Rectal smooth muscle tissue (tissue), 1 donor: Measurements from ENCODE around the gene PPP2R5E.

Experiments
- H3K27ac ChIP-seq: one replicate; pipeline ENCODE4 v1.7.0; 2013; ENCODE audit warnings: low read depth, low read length, inconsistent platforms
- H3K27me3 ChIP-seq: one replicate; pipeline ENCODE4 v1.7.0; 2013; ENCODE audit warnings: low read length; ENCODE audit not compliant: control insufficient read depth, insufficient read depth
- H3K36me3 ChIP-seq: one replicate; pipeline ENCODE4 v1.7.0; 2013; ENCODE audit warnings: low read length; ENCODE audit not compliant: control insufficient read depth, insufficient read depth
- H3K4me1 ChIP-seq: one replicate; pipeline ENCODE4 v1.7.0; 2013; ENCODE audit warnings: low read length; ENCODE audit not compliant: control insufficient read depth, insufficient read depth
- H3K4me3 ChIP-seq: one replicate; pipeline ENCODE4 v1.7.0; 2013; ENCODE audit warnings: low read length
- H3K9ac ChIP-seq: one replicate; pipeline ENCODE4 v1.7.0; 2013; ENCODE audit warnings: low read length

Gene PPP2R5E

DNA sequence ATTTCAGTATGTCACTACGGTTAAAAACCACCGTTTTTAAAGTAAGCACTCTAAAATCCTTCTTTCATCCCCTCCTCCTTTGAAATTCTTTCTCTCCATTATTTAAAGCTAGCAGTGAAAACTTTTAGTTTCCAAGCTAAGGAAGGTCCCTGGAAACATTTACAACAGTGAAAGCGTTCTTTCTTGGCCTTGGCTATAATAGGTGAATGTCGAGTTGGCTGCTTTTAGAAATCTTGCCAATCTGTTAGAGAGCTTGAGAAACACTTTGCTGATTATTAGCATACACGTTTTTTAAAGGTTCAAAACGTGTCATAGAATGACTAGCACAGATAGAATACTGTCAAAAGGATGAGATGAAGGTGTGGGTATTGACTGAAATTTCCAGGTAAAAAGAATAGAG, 83.4 kb downstream of the PPP2R5E start:
- Histone ChIP-seq H3K9ac (no peak overlapping the region), H3K4me3 (no peak overlapping the region), H3K36me3 (no peaks in the 10 kb centered on the region), H3K4me1 (no peaks in the 10 kb centered on the region), H3K27ac (no peak overlapping the region), H3K27me3 (no peaks in the 10 kb centered on the region)

DNA sequence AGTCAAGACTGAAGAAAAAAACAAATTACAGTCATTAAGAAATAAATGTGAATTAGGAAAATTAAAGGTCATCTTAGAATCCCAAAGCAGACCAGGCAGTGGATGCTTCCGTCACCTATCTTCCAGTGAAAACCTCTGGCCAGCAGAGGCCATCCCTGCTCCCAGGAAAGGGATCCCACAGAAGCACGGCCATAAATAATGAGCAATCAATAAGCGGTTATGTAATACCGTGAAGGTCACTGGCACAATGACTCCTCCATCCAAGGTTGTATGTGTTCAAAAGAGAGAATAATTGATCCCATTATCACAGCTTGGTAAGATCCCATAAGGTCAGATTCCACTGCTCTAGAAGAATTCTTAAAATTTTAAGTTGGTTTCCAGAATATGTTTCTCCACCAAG, 85.7 kb downstream of the PPP2R5E start:
- H3K9ac ChIP-seq: no peak overlapping the region
- H3K4me1 ChIP-seq: no peaks in the 10 kb centered on the region
- no peaks in the 10 kb centered on the region for H3K36me3 ChIP-seq
- no peak overlapping the region for H3K27ac ChIP-seq
- no peaks in the 10 kb centered on the region for H3K27me3 ChIP-seq
- H3K4me3 ChIP-seq: no peak overlapping the region

DNA sequence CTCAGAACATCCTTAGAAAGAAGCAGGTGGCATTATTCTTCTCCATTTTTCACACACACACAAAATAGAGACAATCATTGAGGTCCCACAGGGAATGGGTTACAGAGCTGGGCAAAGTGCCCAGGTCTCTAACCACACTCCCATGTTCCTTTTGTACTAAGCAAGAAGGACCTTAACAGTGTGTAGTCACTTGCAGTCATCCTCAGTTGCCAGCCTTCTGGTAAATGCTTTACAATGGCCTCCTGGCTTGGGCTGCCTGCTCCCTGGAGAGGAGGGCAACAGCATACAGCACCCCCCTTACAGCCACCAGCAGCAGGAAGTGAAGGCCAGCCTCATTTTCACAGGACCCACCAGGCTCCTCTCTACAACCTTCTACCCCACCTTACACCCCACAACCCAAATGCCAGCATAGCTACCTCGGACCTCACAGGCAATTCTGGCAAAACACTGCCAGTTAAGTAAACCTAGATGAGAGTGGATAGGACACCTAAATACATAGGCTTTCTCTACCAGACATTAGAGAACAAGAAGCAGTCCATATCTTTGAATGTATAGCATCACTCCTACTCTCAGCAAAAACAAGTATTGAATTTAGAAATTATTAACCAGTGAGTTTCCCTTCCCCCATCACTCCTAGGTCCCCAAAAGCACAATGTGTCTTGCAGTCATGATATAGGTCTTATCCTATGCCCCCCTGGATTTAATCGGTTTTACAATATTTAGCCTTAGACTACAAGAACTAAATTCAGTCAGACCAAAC, 88.1 kb downstream of the PPP2R5E start:
- Histone ChIP-seq H3K27me3 (no peaks in the 10 kb centered on the region), H3K4me1 (no peaks in the 10 kb centered on the region), H3K9ac (no peak overlapping the region), H3K27ac (no peak overlapping the region), H3K4me3 (no peak overlapping the region), H3K36me3 (no peaks in the 10 kb centered on the region)

DNA sequence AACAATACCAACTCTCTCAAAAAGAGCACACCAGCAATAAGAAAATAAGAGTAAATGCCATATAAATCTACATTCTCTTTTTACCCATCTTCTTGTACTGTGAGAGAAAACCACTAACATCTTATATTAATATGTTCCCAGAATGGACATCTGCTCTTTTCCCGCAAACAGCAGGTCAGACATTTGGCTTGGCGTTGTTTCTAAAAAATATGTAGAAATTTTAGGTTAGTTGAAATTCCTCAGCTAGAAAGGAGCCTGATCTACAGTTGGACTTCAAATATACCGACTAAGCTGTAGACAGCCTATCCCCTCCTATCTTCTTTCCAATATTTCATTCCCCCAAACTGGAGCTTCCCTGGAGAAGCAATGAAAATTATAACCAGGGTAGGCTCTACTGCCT, 88.7 kb downstream of the PPP2R5E start:
- no peaks in the 10 kb centered on the region for H3K27me3 ChIP-seq
- H3K36me3 ChIP-seq: no peaks in the 10 kb centered on the region
- H3K4me1 ChIP-seq: no peaks in the 10 kb centered on the region
- no peak overlapping the region for H3K4me3 ChIP-seq
- no peak overlapping the region for H3K27ac ChIP-seq
- no peak overlapping the region for H3K9ac ChIP-seq

DNA sequence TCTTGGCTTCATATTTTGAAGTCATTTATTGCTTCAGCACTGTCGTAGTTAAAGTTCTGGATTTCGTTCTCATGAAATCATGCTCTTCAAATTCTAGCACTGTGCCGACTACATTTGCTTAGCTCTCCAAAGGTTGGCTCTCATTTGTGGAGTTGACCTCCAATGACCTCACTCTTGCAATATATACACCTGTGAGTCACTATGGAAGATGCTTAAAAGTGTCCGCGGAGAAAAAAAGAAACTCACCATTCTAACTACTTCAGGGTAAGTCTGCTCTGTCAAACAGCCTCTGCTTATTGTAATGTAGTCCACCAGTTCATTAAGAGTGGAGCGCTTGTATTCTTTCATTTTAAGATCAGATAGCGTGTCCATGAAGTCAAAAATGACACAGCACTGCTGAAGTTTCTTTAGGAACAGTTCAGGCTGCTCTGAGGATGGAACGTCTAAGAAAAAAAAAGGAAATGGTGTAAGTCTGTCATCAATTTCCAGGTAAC, 89.7 kb downstream of the PPP2R5E start:
- Histone ChIP-seq H3K36me3 (no peaks in the 10 kb centered on the region), H3K4me1 (no peaks in the 10 kb centered on the region), H3K9ac (no peak overlapping the region), H3K27me3 (no peaks in the 10 kb centered on the region), H3K4me3 (no peak overlapping the region), H3K27ac (peak overlapping the region; percentile 45)

DNA sequence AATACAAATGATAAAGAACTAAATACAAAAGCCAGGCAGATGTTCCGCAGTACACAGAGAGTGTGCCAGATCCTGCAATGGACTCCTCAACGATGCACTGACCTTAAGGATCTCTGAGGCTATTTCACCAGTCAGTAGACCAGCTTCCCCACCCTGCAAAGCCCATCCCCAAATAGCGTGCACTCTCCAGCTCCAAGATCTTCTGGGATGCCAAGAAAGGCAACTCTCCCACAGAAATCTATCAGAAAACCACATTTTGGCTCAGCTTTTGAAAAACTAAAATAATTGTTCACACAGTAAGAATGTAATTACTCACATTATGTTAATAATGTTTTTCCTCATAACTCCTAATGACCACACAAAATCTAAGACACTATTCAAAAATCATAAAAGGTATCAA, 90.4 kb downstream of the PPP2R5E start:
- Histone ChIP-seq H3K36me3 (no peaks in the 10 kb centered on the region), H3K27me3 (no peaks in the 10 kb centered on the region), H3K27ac (peak overlapping the region; percentile 45), H3K4me1 (no peaks in the 10 kb centered on the region), H3K4me3 (no peak overlapping the region), H3K9ac (no peak overlapping the region)

DNA sequence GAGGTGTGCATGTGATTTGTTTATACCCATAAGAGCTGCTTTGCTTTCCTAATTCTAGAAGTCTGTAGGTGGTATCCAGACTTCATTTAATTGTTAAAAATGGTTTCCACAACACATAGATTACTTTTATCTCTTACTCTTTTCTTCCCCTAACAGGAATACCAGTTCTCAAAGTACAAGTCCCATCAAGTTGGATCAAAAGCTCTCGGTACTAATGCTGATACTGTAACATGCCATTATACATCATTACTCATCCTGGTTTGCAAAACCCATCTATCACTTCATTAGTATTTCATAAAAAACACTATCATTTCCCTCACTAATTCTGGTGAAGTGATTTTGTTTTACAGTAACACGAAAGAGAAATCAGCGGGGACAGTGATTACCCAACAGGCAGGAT, 94.3 kb downstream of the PPP2R5E start:
- Histone ChIP-seq H3K27me3 (no peaks in the 10 kb centered on the region), H3K4me1 (no peaks in the 10 kb centered on the region), H3K4me3 (no peak overlapping the region), H3K9ac (no peak overlapping the region), H3K27ac (no peak overlapping the region), H3K36me3 (no peaks in the 10 kb centered on the region)

DNA sequence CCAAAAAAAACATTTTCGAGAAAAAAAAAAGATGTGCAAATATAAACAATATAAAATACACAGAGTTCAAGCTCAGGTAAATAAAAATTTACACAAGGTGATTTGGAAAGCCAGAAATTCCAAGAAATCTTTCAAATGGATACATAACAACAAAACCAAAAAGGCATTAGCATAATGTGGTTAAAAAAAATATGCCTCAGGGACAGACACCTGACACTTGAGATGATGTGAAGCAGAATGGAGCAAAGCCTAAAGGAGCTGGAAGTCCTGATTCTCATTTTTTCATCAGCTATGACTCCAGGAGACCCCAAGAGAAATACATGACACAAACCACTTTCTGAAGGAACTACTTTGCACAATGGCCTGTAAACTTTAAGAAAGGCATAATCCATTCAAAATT, 98.6 kb downstream of the PPP2R5E start:
- Histone ChIP-seq H3K27me3 (no peaks in the 10 kb centered on the region), H3K9ac (no peak overlapping the region), H3K27ac (no peak overlapping the region)

DNA sequence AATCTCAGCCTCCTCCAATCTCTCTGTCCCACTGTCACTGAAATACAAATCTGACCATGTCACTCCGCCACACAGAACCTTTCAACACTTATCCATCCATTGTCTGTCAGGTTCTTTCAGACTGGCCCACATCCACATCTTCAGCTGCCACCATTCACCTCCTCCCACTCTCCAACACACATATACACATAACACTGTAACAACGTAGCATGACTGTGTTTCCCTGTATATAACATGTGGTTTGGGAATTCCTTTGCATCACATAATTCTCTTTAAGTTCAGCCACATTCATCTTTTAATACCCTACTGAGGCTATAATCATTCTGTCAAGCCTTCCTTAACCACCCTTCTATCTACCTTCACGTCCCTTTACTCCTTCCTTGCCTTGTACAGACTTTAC, 99.2 kb downstream of the PPP2R5E start:
- no peak overlapping the region for H3K4me3 ChIP-seq
- no peaks in the 10 kb centered on the region for H3K27me3 ChIP-seq
- peaks cover 5% of the 10 kb centered on the region for H3K4me1 ChIP-seq
- H3K27ac ChIP-seq: no peak overlapping the region
- H3K9ac ChIP-seq: no peak overlapping the region
- H3K36me3 ChIP-seq: no peaks in the 10 kb centered on the region

More for the DNA sequence above, 98.6 kb downstream of the PPP2R5E start:
- Histone ChIP-seq H3K4me1 (peaks cover 2% of the 10 kb centered on the region), H3K36me3 (no peaks in the 10 kb centered on the region), H3K4me3 (no peak overlapping the region)

DNA sequence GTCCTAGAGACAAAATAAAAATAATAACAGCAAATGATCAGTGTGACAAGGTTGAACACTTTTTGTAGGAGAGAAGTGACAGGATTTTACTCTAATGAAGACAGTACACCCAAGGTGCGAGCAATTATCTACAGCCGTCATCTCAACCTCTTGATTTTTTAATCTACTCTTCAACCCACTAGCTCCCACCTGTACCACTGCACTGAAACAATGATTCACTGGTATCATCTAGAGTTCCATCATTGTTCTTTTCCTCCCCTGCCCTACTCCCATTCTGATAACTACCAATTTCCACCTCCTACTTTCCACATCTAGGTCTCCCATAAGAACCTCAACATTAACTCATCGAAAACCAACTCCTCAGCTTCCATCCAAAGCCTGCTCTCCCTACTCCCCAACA, 99.8 kb downstream of the PPP2R5E start:
- Histone ChIP-seq H3K36me3 (no peaks in the 10 kb centered on the region), H3K27ac (no peak overlapping the region), H3K4me3 (no peak overlapping the region), H3K4me1 (peaks cover 11% of the 10 kb centered on the region), H3K27me3 (no peaks in the 10 kb centered on the region), H3K9ac (no peak overlapping the region)

DNA sequence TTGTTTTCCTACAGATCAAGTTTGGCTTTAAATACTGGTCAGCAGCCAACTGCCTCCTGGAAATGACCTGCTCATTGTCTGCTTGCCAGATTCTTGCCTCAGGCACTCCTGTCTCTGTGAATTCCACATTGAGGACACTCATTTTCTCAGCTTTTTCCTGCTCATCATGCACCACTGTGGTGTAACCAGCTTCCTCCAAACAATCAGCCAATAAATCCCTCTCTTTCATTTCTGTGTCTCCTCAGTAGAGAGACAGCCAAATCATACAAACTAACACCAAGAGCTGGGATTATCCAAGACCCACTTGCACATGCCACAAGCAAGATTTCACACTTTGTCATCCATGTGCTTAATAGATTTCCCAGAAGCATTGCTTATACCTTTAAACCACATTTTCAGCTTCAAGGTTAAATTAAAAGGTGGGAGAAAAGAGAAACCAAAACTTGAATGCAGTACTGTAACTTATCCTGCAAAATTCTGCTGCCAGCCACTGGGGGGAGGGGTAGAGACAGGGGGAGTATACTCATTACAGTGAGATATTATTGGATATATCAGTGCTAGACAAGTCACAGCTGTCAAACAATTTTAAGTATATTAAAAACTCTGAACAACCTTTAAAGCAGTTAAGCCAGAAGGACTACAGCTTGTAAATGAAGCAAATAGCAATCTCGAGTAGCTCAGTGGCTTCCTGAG, 105.0 kb downstream of the PPP2R5E start:
- H3K9ac ChIP-seq: no peak overlapping the region

DNA sequence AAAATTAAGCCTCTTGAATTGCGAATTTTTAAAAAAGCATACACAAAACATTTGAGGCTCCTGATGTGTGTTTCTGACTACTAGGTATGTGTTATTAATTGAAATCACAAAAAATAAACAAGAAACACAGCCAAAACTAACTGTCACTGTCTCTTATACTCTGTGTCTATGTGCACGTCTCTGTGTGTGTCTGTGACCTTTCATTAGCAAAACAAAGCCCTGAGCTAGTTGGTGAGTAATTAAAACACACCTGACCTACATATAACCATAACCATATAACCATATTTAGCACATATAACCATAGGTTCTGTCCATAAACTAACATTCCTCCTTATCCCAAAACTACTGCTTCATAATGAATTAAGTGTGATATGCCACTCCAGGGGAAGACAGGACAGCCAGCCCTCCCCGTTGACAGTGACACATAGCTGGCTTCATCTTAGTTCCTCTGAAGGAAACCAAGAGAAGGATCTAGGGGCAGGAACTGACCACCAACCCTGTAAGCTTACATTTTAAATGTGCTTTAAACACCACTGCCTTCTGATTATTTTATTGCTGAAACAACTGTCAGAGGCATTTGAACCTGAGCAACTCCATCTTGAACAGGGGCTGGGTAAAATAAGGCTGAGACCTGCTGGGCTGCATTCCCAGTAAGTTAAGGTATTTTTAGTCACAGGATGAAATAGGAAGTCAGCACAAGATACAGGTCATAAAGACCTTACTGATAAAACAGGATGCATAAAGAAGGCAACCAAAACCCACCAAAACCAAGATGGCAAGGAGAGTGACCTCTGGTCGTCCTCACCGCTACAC, 106.7 kb downstream of the PPP2R5E start:
- Histone ChIP-seq H3K27me3 (no peaks in the 10 kb centered on the region), H3K4me3 (peak overlapping the region; percentile 12), H3K27ac (peak overlapping the region; percentile 57), H3K9ac (no peak overlapping the region), H3K36me3 (no peaks in the 10 kb centered on the region), H3K4me1 (peaks cover 37% of the 10 kb centered on the region)

More for the DNA sequence above, 105.0 kb downstream of the PPP2R5E start:
- peak overlapping the region; percentile 57 for H3K27ac ChIP-seq
- H3K4me3 ChIP-seq: peak overlapping the region; percentile 11
- peaks cover 37% of the 10 kb centered on the region for H3K4me1 ChIP-seq
- no peaks in the 10 kb centered on the region for H3K27me3 ChIP-seq
- no peaks in the 10 kb centered on the region for H3K36me3 ChIP-seq
